Inflammatory macrophage treated with lipopolysaccharide for 4 hours (primary cell): ENCODE results near the gene TBL3.
"Not testable (repeated sequence)": the region's sequence is repeated elsewhere in the genome, so short reads cannot be mapped to it uniquely, and the experiment has no call there.

Source experiments
- DNase-seq: peaks from one replicate; pipeline ENCODE4 v3.0.0-alpha.2; 2020

TBL3 gene

DNA sequence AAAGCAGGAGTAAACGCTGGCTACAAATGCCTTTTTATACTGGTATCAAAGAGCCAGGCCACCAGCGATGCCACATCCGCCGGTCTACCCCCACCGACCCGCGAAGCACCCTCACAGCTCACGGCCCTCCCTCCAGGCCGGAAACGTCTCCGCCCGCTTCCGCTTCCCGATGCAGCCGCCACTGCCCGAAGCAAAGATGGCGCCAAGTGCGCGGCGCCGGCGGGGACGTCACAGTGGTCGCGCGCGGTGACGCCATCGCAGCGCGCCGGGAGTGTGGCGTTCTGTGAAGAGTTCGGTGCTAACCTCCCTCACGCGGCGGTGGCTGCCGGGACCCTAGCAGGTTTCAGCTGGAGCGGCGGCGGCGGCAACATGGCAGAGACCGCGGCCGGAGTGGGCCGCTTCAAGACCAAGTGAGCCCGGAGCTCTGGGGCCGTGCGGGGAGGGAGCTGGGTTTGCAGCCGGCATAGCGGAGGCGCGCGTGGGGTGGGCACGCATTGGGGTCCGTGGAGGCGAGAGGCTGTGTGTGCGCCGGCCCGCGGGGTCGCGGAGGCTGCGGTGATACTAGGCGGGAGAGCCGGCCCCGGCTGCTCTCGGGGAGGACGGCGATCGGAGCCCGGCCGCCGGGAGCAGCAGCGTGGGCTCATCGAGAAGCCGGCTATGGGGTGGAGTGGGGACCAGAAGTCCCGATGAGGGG, at the start of gene TBL3:
Gene TBL3 (plus strand): TSS at position 258 of the 694 bp plus-strand sequence. CDS start 112 bp downstream, at position 370.
- DNase-seq: peak; percentile 92

GRCh38 chr16:1922357-1922756, 49.5 kb upstream of the TBL3 start:
- no peak for DNase-seq

GRCh38 chr16:1923299-1924034, 48.4 kb upstream of the TBL3 start:
- DNase-seq: peak; percentile 15

DNA sequence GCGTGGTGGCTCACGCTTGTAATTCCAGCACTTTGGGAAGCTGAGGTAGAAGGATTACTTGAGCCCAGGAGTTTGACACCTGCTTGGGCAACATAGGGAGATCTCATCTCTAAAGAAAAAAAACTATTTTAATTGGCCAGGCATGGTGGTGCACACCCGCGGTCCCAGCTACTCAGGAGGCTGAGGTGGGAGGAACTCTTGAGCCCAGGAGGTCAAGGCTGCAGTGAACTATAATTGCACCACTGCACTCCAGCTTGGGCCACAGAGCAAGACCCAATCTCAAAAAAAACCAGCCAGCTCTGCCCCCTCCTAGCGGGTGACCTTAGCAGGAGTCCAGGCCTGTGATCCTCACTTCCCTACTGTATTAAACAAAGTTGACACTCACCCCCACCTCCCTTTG, 47.8 kb upstream of the TBL3 start:
- DNase-seq: no peak

DNA sequence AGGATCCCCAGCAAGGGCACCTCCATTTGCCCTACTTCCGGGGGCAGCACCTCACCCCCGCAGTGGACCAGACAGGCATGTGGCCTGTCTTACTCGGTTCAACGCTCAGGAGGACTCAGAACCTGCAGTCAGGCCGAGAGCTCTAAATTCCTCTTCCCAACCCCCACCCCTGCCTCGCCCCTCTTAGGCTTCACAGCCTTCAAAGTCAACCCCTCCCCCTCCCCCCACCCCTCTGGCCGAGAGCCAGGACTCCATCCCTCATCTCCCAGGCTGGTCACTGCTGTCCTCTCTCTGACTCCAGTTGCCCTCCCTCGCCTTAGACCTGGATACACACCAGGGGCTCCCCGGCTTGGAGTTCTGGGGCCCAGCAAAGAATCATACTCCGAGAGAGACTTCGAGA, 45.6 kb upstream of the TBL3 start:
- no peak for DNase-seq

DNA sequence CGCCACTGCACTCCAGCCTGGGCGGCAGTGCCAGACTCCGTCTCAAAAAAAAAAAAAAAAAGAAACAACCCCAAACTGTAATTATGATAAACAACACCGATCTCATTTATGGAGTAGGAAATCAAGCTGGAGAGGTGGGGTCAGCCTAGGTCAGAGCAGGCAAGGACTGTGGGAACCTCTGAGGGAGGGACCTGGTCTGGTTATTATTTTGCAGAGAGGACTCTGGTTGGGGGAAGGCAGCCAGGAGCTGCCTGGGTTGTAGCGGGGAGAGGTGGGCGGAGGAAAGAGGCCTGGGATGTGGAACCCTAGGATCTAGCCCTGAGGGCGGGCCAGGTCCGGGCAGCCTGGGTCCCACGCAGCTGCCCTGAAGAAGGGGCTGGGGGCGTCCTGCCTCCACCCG, 42.7 kb upstream of the TBL3 start:
- DNase-seq: peak; percentile 9

DNA sequence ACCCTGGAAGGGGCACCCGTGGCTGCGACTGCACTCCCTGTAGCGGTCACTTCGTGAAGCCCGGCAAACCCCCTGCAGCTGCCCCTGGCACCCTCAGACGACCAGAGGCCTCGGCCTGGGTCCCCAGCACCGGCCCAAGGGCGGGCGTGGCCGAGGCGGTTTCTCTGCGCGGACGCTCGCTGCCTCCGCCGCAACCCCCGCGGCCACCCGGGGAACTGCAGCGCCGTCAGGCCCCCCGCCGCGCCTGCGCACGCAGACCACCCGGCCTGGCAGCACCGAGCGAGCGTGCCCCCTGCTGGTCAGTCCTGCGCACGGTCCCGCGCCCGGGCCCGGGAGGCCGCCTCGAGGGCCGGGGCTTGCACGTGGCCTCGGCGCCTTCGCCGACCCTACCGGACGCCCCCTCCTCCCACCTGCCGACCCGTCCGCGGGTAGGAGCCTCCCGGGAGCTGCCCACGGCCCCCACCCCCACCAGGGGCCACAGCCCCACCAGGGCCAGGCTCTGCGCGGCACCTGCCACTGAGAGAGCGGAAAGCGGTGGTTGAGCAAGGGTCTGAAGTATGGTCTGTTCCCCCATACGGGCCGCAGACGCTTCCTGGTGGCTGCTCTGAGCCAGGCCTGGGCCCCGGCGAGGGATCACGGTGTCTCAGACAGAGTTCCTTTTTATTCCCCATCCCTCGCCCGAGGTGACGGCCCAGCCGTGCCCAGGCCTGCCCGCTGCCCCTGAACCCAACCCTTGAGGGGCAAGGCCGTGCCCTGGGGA, 42.1 kb upstream of the TBL3 start:
- DNase-seq: peak; percentile 85

GRCh38 chr16:1930338-1930720, 41.5 kb upstream of the TBL3 start:
- DNase-seq: no peak

GRCh38 chr16:1932050-1933028, 39.5 kb upstream of the TBL3 start:
- DNase-seq: no peak

DNA sequence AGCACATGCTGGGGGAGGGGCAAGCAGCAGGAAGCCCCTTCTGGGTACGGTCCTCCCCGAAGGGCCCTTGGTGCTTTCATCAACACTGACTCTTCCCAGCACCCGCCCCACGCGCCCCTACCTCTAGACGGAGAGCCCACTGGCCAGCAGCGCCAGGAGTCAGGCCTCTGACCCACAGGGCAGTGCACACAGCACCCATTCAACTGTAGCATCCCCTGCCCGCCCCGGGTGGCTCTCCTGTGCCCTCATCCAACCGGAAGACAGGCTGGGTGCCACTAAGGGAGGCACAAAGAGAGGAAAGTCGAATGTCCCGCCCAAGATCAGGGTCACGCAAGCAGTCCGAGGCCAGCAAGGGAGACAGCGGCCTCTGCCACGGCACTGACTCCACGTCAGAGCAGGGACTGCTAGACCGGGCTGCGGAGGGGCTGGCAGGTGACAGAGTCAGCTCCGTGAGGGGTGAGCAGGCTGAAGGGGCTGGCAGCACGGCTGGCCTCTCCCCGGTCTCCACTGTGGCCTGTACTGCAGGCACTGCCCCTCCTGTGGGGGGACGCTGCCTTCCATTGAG, 38.7 kb upstream of the TBL3 start:
- DNase-seq: no peak

DNA sequence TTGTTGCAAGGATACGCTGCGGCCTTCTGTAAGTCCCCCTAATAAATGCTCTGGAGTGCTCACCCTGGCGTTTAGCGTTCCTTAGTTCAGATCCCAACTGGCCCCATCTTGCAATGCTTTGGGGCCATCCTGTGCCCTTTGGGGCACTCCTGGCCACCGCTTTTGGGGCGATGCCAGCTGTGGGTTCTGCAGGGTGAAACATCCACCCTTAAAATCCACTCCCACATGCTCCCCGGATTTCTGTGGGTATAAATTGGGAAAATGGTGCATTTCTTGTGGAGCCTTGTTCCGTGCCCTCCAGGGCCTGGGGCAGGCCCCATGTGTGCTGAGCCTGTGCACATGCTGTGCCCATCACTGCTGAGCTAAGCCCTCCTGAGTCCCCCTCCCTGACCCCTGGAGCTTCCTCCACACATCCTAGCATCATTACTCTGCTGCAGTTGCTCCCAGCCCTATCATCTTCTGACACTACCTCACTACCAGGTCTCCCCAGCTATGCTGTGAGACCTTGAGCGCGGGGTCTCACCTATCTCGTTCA, 34.8 kb upstream of the TBL3 start:
- DNase-seq: no peak

DNA sequence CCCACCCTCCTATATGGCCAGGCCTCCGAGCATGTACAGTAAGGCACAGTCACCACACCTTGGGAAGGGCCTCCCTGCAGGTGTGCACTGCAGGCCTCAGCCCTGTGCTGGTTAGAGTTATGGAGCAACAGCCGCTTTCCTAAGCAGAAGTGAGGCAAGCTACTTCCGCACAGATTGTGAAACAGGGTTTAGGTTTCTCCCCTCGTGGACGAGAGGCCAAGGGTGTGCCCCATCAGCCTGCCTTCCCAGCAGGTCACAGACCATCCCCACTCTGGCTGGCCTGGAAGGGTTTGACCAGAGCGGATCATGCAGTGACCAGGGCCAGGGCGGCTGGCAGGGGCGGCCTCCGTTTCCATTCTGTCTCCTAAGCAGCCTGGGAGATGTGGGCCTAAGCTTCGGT, 33.5 kb upstream of the TBL3 start:
- peak; percentile 88 for DNase-seq

DNA sequence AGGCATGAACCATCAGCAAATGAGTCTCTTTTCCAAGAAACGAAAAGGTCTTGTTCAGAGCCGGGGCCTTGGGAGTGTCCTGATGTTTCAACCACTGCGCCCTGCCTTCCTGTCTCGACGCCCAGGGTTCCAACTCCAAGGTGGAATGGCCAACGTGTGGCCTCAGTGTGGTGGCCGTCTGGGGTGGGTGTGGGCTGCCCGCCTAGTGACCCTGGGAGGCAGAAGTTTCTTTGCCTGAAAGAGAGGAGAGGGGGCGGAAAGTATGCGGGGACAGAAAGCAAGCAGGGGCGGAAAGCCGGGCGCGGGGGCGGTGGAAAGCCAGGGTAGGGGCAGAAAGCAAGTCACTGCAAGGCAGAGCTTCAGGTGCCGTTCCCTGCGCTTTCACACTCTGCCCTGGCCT, 32.9 kb upstream of the TBL3 start:
- no peak for DNase-seq

GRCh38 chr16:1939833-1940232, 32.0 kb upstream of the TBL3 start:
- DNase-seq: not testable (repeated sequence)

- no peak for DNase-seq
Observed at GRCh38 chr16:1940273-1941161, 31.3 kb upstream of the TBL3 start.

DNA sequence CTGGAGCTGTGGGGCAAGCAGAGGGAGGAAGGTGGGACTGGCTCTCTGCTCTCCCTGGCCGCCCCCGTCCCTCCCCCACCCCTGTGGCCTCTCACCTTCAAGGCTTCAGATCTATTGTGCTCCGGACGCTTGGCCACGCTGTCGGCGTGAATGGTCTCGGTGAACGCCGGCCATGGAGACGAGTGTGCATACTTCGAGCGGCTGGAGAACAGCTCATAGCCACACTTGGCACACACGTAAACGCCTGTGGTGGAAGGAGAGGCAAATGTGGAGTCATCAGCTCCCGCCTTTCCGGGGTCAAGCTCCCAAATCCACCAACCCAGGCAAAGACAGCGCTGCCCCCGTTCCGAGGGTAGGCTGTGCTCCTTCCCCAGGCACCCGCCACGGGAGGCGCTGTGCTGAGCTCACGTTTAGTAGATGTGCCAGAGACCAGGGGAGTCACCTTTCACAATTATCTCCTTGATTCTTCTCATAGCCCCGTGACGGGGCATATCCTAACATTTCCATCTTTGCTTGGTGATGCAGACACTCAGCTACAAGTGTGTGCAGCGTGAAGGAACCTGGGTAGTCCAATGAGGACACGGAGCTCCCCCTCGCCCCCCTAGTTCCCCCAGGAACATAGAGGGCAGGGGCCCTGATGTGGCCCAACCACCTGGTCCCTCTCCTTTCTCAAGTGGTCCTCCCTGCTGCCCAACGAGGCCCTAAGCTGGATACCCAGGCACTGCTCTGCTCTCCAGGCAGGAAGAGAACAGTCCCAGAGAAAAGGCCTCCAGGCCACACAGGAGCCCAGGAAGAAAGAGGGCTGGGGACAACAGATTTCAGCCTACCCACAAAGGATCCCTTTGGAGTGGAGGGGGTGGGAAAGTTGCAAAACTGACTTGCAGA, 30.4 kb upstream of the TBL3 start:
- DNase-seq: no peak

GRCh38 chr16:1942047-1942809, 29.6 kb upstream of the TBL3 start:
- DNase-seq: peak; percentile 63

- DNase-seq: peak; percentile 100
Observed at GRCh38 chr16:1942810-1943726, 28.8 kb upstream of the TBL3 start, which contains the start of gene MSRB1. Gene MSRB1 (minus strand): TSS chr16:1943199. CDS start chr16:1943156, 43 bp downstream.
